Ovary (tissue), 9 donors: Measurements from ENCODE around the gene ANGEL2. TPM values are rescaled to one million over a fixed set of nuclear protein-coding genes. Genes with fewer than 3 reads are reported as not detected.

ENCODE experiments used
- DNase-seq, 5 donors: peaks; one replicate each; pipeline ENCODE4 v3.0.0-alpha.2; 2019 to 2020
- H3K27ac ChIP-seq, 2 donors: fragments of 200-600 bp; one replicate each; pipeline versions ENCODE4 v1.5.1 to v1.8.0; 2019 to 2022
- H3K27me3 ChIP-seq: fragments of 200-600 bp; one replicate; pipeline ENCODE4 v1.8.0; 2022
- H3K36me3 ChIP-seq: fragments of 200-600 bp; sonication (generic); one replicate; pipeline ENCODE4 v1.5.1; 2019
- H3K4me1 ChIP-seq: one replicate; pipeline ENCODE4 v1.8.1; 2013; ENCODE audit warnings: mild to moderate bottlenecking, moderate library complexity; ENCODE audit not compliant: insufficient read depth
- H3K4me3 ChIP-seq: fragments of 200-600 bp; sonication (generic); one replicate; pipeline ENCODE4 v1.5.1; 2017
- H3K9me3 ChIP-seq, 2 donors: fragments of 200-600 bp in 1 of 2; sonication (generic) in 1 of 2; one replicate each; pipeline versions ENCODE4 v1.5.1 to v1.8.1; 2013 to 2019; ENCODE audit warnings: mild to moderate bottlenecking in 1 of 2, moderate library complexity in 1 of 2
- CTCF ChIP-seq, 3 donors: fragments of 450-650 bp in 2 of 3; fragments of 200-600 bp in 1 of 3; IDR thresholded peaks; one replicate each; pipeline versions ENCODE4 v1.5.1 to v1.8.0; 2016 to 2022; ENCODE audit warnings: antibody characterized with exemption in 3 of 3, mild to moderate bottlenecking in 1 of 3
- EP300 ChIP-seq: sonication (generic); formaldehyde crosslinking; IDR thresholded peaks from one replicate; pipeline ENCODE4 v1.6.1; 2017; ENCODE audit warnings: antibody characterized with exemption
- POLR2A ChIP-seq: fragments of 450-650 bp; IDR thresholded peaks from one replicate; pipeline ENCODE4 v1.6.1; 2017; ENCODE audit warnings: antibody characterized with exemption, mild to moderate bottlenecking, moderate library complexity
- WGBS, 3 donors: extraction: QIAGEN DNeasy Blood & Tissue Kit in 1 of 3; methylation state at CpG; one replicate each; pipeline versions ENCODE4 v1.1.5 to v1.1.7; 2013 to 2017; 5-methylcytosine and 5-hydroxymethylcytosine counted together
- intact Hi-C, 4 donors: fragments of 100-400 bp; cut with DNase I; formaldehyde crosslinking; loops; one replicate each; pipeline versions ENCODE4 v1.11.0 to v1.15.1; 2022 to 2023
- polyA plus RNA-seq, 2 donors: library from polyadenylated mRNA; stranded (reverse); fragments of 200-250 nt in 1 of 2; fragments of 350-450 nt in 1 of 2; fragmentation: Illumina TruSeq in 1 of 2; extraction: RNeasy Lipid Tissue Mini Kit (QIAGEN cat#74804) in 1 of 2; gene quantifications; one replicate each; pipeline ENCODE4 v1.2.3, GENCODE V29; 2013 to 2014
- total RNA-seq, 7 donors: library from RNA; depleted of rRNA in 2 of 7; stranded (reverse); fragments of >200 nt in 2 of 7; fragmentation: NEBNext Ultra II Directional in 3 of 7; extraction: Animal tissue kit (Norgen Biotek cat#: 25700) in 3 of 7; gene quantifications; one replicate each; pipeline versions ENCODE4 v1.1.0 to v1.2.4, GENCODE V29; 2016 to 2023
- donor health status: DM: no; HTN: no; CAD: no; lungs with moderate emphysema.
- donor health status: DM: no; HTN: no; CAD: no.
- donor health status: Bipolar disorder and iron deficiency.
- donor health status: DM: yes; HTN: yes; CAD: no.
- donor health status: DM: no; HTN: no; CAD: no.
- donor health status: DM: yes; HTN: yes; CAD: no.

Gene ANGEL2
- total and polyA plus RNA-seq, 9 donors: 18.3 to 51.3 (median 38.6) TPM

DNA sequence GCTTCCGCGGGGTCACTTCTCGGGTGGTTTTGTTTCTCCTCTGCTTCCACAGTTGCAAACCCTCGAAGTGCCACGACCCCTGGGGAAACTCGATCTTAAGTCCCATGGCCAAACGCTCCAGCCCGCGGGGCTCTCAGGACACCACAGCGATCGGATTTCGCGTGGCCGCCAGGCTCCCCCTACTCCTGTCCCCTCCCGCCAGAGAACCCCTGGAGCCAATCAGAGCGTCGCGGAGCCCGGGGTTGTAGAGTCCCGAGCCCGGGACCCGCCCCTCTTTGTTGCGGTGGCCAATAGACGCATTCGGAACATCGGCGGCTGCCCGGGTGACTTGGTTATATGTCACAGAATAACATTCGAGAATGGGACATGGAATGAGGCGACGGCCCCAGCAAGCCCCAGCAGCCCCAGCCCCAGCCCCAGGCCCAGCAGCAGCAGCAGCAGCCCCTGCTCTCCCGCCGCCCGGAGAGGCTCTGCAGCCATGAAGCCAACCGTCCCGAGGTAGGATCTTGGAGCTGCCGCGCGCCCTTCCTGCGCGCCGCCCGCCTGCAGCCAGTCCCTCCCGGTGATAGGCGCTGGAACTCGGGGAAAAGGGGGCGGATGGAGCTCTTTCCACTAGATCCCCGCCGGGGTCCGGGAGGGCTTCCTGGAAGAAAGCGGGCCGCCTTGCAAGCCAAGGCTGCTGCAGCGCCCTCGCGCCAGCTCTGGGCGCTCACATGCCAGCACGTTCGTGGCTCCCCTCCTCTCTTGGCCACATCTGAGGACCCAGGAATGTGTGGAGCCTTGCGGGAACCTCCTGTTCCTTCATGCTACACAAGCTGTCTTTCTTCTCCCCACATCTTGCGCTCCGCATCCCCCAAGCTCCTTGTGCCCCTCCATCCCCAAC is 65.2 kb downstream of the ANGEL2 start, which contains the start of gene VASH2:
VASH2 (plus strand) TSS at position 299 of the 883 bp plus-strand sequence. CDS start 1,002 bp downstream, outside the sequence.
- H3K36me3 ChIP-seq: no peaks in the 10 kb centered on the region
- peak; percentile 28 to 64 (median 50) for DNase-seq
- peak within 1 kb of the TSS; percentile 57 for H3K4me3 ChIP-seq
- no peak within 1 kb of the TSS for H3K27ac ChIP-seq
- peaks cover 4% of the 10 kb centered on the region for H3K4me1 ChIP-seq
- no peaks in the 10 kb centered on the region for H3K27me3 ChIP-seq
- WGBS, 3 donors: 0% methylated on average over 56 to 61 of the region's 61 CpGs
- intact Hi-C loops: no loop called here
- H3K9me3 ChIP-seq: peaks cover 0 to 3% of the 10 kb centered on the region in 2 donors
- no peak for TF ChIP-seq POLR2A
- TF ChIP-seq EP300: no peak
- TF ChIP-seq CTCF (IDR thresholded peaks at IDR 0.05): no peak

DNA sequence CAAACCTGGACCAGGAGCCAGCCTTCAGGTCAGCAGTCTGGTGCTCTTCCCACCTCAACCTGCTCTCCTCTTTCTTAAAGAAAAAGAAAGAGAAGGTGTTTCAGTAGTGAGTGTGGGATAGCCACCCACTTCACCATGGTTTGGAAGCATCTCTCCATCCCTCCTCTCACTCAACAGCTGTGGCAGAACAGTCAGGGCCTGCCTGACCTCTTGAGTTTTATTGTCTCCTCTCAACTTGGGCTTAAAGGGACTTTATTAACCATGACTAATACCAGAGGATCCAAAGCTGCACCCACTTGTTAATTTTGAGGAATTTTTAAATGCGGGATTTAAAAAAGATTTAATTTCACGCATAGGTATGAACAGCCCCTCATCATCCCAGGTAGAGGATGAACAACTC is 65.9 kb downstream of the ANGEL2 start:
- Histone ChIP-seq H3K4me1 (peaks cover 4% of the 10 kb centered on the region), H3K9me3 (peaks cover 0 to 3% of the 10 kb centered on the region in 2 donors), H3K27me3 (no peaks in the 10 kb centered on the region), H3K36me3 (no peaks in the 10 kb centered on the region), H3K27ac (no peak overlapping the region), H3K4me3 (peak overlapping the region; percentile 57)
- TF ChIP-seq POLR2A: no peak
- TF ChIP-seq CTCF (IDR thresholded peaks at IDR 0.05): no peak
- TF ChIP-seq EP300: no peak
- intact Hi-C loops: no loop called here
- no peak for DNase-seq
- whole genome bisulfite sequencing, 3 donors: 16 to 44% (median 24%) methylated on average over 2 of the region's 2 CpGs

GRCh38 chr1:212946872-212947271 is 68.8 kb downstream of the ANGEL2 start:
- no peaks in the 10 kb centered on the region for H3K27me3 ChIP-seq
- peaks cover 4% of the 10 kb centered on the region for H3K4me1 ChIP-seq
- H3K9me3 ChIP-seq: peaks cover 0 to 3% of the 10 kb centered on the region in 2 donors
- no peak overlapping the region for H3K27ac ChIP-seq
- intact Hi-C loops: no loop called here
- H3K4me3 ChIP-seq: no peak overlapping the region
- no peaks in the 10 kb centered on the region for H3K36me3 ChIP-seq
- no peak for TF ChIP-seq EP300
- TF ChIP-seq CTCF (IDR thresholded peaks at IDR 0.05): no peak
- no peak for TF ChIP-seq POLR2A
- DNase-seq: no peak

GRCh38 chr1:212945463-212946160 is 70.1 kb downstream of the ANGEL2 start:
- no peak overlapping the region for H3K27ac ChIP-seq

More at GRCh38 chr1:212945463-212946160, 70.1 kb downstream of the ANGEL2 start:
- Histone ChIP-seq H3K36me3 (no peaks in the 10 kb centered on the region), H3K27me3 (no peaks in the 10 kb centered on the region), H3K4me1 (peaks cover 4% of the 10 kb centered on the region), H3K4me3 (no peak overlapping the region), H3K9me3 (peaks cover 0 to 6% of the 10 kb centered on the region in 2 donors)
- intact Hi-C loops: no loop called here
- no peak for DNase-seq
- 91 to 92% (median 91%) methylated on average over 4 of the region's 4 CpGs for WGBS, 3 donors
- no peak for TF ChIP-seq POLR2A
- no peak for TF ChIP-seq CTCF (IDR thresholded peaks at IDR 0.05)
- no peak for TF ChIP-seq EP300
